Esophagus muscularis mucosa (tissue), 4 donors: Measurements from ENCODE around the gene TARBP2. TPM values are rescaled to one million over a fixed set of nuclear protein-coding genes. Genes with fewer than 3 reads are reported as not detected.

Experiments
- DNase-seq: peaks from one replicate; pipeline ENCODE4 v3.0.0-alpha.2; 2017; ENCODE audit errors: extremely low spot score
- H3K27ac ChIP-seq, 4 donors: fragments of 200-600 bp; sonication (generic); replicated peaks in 1 of 4; 1 replicate in 3 of 4; 2 replicates in 1 of 4; pipeline ENCODE4 v1.5.1; 2016 to 2019; ENCODE audit warnings: mild to moderate bottlenecking in 1 of 4
- H3K27me3 ChIP-seq, 4 donors: fragments of 200-600 bp; sonication (generic); one replicate each; pipeline versions ENCODE4 v1.5.1 to v1.6.0; 2016 to 2019
- H3K36me3 ChIP-seq, 4 donors: fragments of 200-600 bp; sonication (generic); one replicate each; pipeline ENCODE4 v1.5.1; 2016 to 2019
- H3K4me1 ChIP-seq, 4 donors: fragments of 200-600 bp; sonication (generic); one replicate each; pipeline ENCODE4 v1.5.1; 2016 to 2019
- H3K4me3 ChIP-seq, 4 donors: fragments of 200-600 bp; sonication (generic); 1 replicate in 2 of 4; 2 replicates in 2 of 4; pipeline ENCODE4 v1.5.1; 2016 to 2019; ENCODE audit warnings: mild to moderate bottlenecking in 4 of 4, moderate library complexity in 1 of 4
- H3K9me3 ChIP-seq, 4 donors: fragments of 200-600 bp; sonication (generic); 1 replicate in 3 of 4; 2 replicates in 1 of 4; pipeline ENCODE4 v1.5.1; 2016 to 2019
- CTCF ChIP-seq, 3 experiments: fragments of 200-600 bp in 2 of 3; fragments of 450-650 bp in 1 of 3; sonication (generic) in 2 of 3; IDR thresholded peaks; one replicate each; pipeline ENCODE4 v1.5.1; 2017 to 2019; ENCODE audit warnings: antibody characterized with exemption in 3 of 3, mild to moderate bottlenecking in 2 of 3, moderate library complexity in 1 of 3
- EP300 ChIP-seq: sonication (generic); formaldehyde crosslinking; IDR thresholded peaks from one replicate; pipeline ENCODE4 v1.6.1; 2017; ENCODE audit warnings: antibody characterized with exemption
- POLR2A ChIP-seq: fragments of 450-650 bp; IDR thresholded peaks from one replicate; pipeline ENCODE4 v1.6.1; 2017; ENCODE audit warnings: antibody characterized with exemption, moderate library complexity, mild to moderate bottlenecking, low read depth
- POLR2AphosphoS5 ChIP-seq, 2 donors: sonication (generic); formaldehyde crosslinking; IDR thresholded peaks; one replicate each; pipeline ENCODE4 v1.6.1; 2017; ENCODE audit warnings: antibody characterized with exemption in 2 of 2
- WGBS: methylation state at CpG from one replicate; pipeline ENCODE4 v1.1.5; 2018; 5-methylcytosine and 5-hydroxymethylcytosine counted together
- intact Hi-C: fragments of 100-400 bp; cut with DNase I; formaldehyde crosslinking; loops from one replicate; pipeline ENCODE4 v1.15.1; 2023
- total RNA-seq, 4 donors: library from RNA; depleted of rRNA; stranded (reverse); fragments of >200 nt; gene quantifications; one replicate each; pipeline versions ENCODE4 v1.1.0 to v1.2.1, GENCODE V29; 2016

The TARBP2 gene
- total RNA-seq, 4 donors from 2014 or later = 12.7 to 16.6 (median 12.9) TPM

DNA sequence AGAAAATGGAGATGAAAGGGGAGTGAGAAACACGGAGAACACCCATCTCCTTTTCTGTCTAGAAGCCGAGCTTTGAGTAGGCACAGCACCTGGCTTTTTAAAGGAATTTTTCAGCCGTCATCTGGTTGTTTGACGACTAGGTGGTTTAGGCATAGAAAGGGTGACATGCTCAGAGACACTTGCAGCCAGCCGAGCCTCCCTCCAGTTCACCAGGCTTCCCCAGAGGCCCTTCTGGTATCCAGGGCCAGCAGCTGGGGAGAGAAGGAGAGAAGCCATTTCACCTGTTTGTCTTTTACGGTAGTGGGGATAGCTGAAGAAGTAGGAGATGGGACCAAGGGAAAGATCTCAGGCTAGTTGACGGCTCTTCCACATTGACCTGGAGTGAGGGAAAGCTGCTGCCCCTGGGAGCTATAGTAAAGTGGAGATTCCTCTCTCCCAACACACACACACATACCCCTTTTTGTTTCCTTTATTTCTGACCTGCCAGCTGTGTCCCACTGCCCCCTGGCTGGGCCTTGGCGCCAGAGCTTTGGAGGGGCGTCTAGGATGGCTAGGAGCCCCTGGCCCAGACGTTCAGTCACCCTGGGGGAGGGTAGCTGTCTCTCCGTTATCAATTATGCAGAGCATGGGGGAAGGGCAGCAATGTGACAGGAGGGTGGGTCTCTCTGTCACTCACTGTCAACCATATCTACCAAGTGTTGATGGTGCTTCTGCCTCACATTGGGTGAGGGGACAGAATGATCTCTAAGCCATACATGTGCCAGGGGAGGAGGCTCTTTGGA lies 7.3 kb upstream of the TARBP2 start:
- no peak for DNase-seq
- Histone ChIP-seq H3K4me1 (peaks cover 28 to 63% (median 56%) of the 10 kb centered on the region in 4 donors), H3K27ac (peak overlapping the region; percentile 86 to 88 (median 86)), H3K36me3 (no peaks in the 10 kb centered on the region), H3K27me3 (no peaks in the 10 kb centered on the region), H3K4me3 (peak overlapping the region; percentile 67 to 75 (median 70)), H3K9me3 (no peaks in the 10 kb centered on the region)
- 43% methylated on average over 11 of the region's 11 CpGs for WGBS
- TF ChIP-seq CTCF (IDR thresholded peaks at IDR 0.05) (no peak), EP300 (no peak), POLR2A (no peak), POLR2AphosphoS5 (IDR thresholded peaks at IDR 0.05) (no peak)
- intact Hi-C loops = no loop called here

- Histone ChIP-seq H3K4me3 (peak overlapping the region in 2 of 4 donors; percentile 8 to 25), H3K4me1 (peaks cover 32 to 79% (median 69%) of the 10 kb centered on the region in 4 donors), H3K9me3 (no peaks in the 10 kb centered on the region), H3K27me3 (no peaks in the 10 kb centered on the region), H3K36me3 (no peaks in the 10 kb centered on the region), H3K27ac (peak overlapping the region; percentile 53 to 97 (median 54))
- DNase-seq = no peak
- intact Hi-C loops = no loop called here
- TF ChIP-seq POLR2A (no peak), EP300 (no peak), POLR2AphosphoS5 (IDR thresholded peaks at IDR 0.05) (peak; percentile 8 to 60), CTCF (IDR thresholded peaks at IDR 0.05) (no peak)
- 49% methylated on average over 5 of the region's 5 CpGs for WGBS
Measured at GRCh38 chr12:53495903-53496751, 5.0 kb upstream of the TARBP2 start.

DNA sequence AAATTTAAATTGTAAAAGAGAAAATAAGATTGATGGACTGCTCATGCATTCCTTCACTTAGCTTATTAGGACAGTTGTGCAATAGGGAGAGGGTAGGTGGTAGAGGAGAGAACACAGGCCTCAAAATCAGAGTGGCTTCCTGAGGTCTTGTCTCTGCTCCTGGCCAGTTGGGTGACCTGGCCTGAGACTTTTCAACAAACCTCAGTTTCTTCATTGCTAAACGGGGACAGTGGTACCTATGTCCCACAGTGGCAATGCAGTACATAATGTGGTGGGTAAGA lies 4.4 kb upstream of the TARBP2 start:
- no peaks in the 10 kb centered on the region for H3K9me3 ChIP-seq
- WGBS = 100% methylated on average over 1 of the region's 1 CpG
- H3K27me3 ChIP-seq = no peaks in the 10 kb centered on the region
- intact Hi-C loops = no loop called here
- H3K4me3 ChIP-seq = peak overlapping the region in 2 of 4 donors; percentile 8 to 25
- peaks cover 34 to 79% (median 72%) of the 10 kb centered on the region in 4 donors for H3K4me1 ChIP-seq
- DNase-seq = no peak
- no peaks in the 10 kb centered on the region for H3K36me3 ChIP-seq
- H3K27ac ChIP-seq = peak overlapping the region; percentile 53 to 97 (median 54)
- TF ChIP-seq EP300 = no peak
- no peak for TF ChIP-seq CTCF (IDR thresholded peaks at IDR 0.05)
- no peak for TF ChIP-seq POLR2A
- peak in 1 of 2 donors; percentile 35 for TF ChIP-seq POLR2AphosphoS5 (IDR thresholded peaks at IDR 0.05)

DNA sequence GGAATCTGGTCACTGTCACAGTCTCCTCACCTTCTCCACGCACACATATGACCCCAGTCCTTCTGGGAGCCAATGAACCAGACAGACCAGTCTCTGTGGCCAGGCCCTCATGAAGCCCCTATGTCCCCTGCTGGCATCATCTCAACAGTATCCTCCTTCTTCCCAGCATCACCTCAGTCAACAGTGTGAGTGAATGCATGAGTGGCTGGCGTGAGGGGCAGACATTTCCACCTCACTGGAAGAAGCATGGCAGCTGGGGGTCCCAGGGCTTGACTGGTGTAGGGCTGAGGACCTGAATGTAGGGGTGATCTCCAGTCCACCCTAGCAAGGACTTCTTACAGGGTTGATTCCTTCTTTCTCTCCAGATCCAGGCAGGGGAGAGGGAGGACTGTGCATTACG lies 3.6 kb upstream of the TARBP2 start:
- peaks cover 42 to 79% (median 73%) of the 10 kb centered on the region in 4 donors for H3K4me1 ChIP-seq
- intact Hi-C loops = no loop called here
- 89% methylated on average over 3 of the region's 3 CpGs for WGBS
- TF ChIP-seq EP300 (no peak), CTCF (IDR thresholded peaks at IDR 0.05) (no peak), POLR2AphosphoS5 (IDR thresholded peaks at IDR 0.05) (no peak), POLR2A (no peak)
- no peak for DNase-seq
- peak overlapping the region in 3 of 4 donors; percentile 53 to 97 (median 54) for H3K27ac ChIP-seq
- no peaks in the 10 kb centered on the region for H3K27me3 ChIP-seq
- H3K36me3 ChIP-seq = no peaks in the 10 kb centered on the region
- H3K9me3 ChIP-seq = no peaks in the 10 kb centered on the region
- no peak overlapping the region for H3K4me3 ChIP-seq
